Hematopoietic multipotent progenitor cell (in vitro differentiated cells): ENCODE results near the gene PEX10. TPM values are rescaled to one million over a fixed set of nuclear protein-coding genes. Genes with fewer than 3 reads are reported as not detected.
"Not testable (repeated sequence)": the region's sequence is repeated elsewhere in the genome, so short reads cannot be mapped to it uniquely, and the experiment has no call there.

ENCODE experiments used
- DNase-seq, 3 donors: peaks; one replicate each; pipeline ENCODE4 v3.0.0-alpha.2; 2011 to 2015; ENCODE audit warnings: low read depth in 2 of 3, low spot score in 2 of 3
- total RNA-seq: library from RNA; depleted of rRNA; stranded (reverse); fragments of >200 nt; gene quantifications from one replicate; pipeline ENCODE4 v1.2.3, GENCODE V29; 2012

PEX10 gene
- total RNA-seq, result 41.5 TPM

- peak; percentile 94 to 96 (median 96) for DNase-seq
Observed at GRCh38 chr1:2412395-2412772, at the start of gene PEX10. TSS of gene PEX10 (minus strand) at chr1:2412564. CDS start at chr1:2412502, 62 bp downstream.

GRCh38 chr1:2460996-2461751, 48.8 kb upstream of the PEX10 start:
- DNase-seq, result no peak

- no peak for DNase-seq
Observed at GRCh38 chr1:2460203-2460602, 47.8 kb upstream of the PEX10 start.

DNA sequence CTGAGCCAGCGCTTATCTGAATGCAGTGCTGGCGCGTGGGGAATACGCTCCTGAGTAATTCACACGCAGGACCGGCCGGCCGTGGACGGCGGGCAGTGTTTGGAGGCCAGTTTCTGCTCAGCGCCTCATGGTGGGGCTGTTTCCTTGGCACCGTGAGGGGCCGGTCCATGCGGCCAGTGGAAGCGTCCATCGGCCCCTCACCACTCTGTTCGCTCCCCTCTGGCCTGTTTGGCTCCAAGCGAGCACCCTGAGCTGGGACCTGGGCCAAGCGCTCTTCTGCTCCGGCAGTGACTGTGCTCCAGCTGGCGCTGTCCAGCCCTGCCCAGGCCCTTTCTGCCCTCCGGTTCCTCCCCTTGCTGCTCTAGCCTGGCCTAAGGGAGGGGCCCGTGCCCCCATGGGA, 47.4 kb upstream of the PEX10 start:
- DNase-seq, result no peak

GRCh38 chr1:2459102-2459753, 46.9 kb upstream of the PEX10 start:
- not testable (repeated sequence) for DNase-seq

- no peak for DNase-seq
Observed at GRCh38 chr1:2458687-2459086, 46.3 kb upstream of the PEX10 start.

DNA sequence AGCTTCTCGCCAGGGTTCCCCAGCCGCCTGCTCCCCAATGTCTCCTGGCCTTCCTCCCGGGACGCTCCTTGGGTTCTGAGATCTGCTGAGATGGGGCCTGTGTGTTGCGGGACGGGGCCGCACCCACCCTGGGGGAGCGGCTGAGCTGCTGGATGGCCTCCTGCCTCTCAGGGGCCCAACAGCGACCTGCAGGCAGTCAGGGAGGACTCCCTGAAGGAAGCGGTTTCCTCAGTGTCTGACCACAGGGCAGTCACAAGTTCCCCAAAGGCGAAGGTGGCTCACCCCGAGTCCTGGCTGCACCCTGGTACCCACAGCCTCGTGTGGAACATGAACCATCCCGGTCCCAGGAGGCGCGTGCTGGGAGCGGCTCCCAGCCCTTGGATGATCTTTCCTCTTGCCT, 45.1 kb upstream of the PEX10 start:
- no peak for DNase-seq

DNA sequence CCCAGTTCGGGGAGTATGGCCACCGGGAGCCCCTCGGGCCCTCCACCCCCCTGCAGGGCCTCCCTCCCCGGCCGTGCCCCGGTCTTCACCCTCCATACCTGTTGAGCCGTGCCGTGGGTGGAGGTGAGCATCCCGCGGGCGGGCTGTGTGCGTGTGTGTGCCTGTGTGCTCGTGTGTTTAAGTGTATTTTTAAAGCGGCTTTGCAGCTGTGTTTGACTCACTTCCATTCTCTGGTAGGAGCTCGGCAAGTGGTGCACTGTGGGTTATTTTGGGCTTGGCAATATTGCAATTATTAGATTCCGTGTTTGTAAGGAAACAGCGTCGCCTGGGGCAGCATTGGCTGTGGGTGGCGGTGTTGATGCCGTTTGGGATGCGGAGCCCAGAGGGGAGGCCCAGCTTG, 43.4 kb upstream of the PEX10 start:
- no peak for DNase-seq

DNA sequence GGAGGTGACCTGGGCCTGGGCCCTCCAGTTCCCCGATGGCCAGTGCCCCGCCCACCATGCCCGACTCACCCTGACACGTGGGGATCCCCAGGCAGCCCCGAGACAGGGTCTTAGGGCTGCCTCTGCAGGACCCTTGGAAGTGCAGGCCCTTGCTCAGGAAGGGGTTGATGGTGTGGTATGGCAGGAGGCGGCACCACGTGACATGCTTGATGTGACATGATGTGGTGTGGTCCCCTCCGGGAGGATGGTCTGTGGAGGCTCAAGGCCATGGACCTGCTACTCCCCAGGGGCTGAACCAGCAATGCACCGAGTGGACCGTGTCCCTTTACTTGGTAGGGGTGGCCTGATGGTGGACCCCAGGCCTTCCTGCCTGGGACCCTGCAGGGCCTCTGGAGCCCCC, 41.9 kb upstream of the PEX10 start:
- DNase-seq, result no peak

DNA sequence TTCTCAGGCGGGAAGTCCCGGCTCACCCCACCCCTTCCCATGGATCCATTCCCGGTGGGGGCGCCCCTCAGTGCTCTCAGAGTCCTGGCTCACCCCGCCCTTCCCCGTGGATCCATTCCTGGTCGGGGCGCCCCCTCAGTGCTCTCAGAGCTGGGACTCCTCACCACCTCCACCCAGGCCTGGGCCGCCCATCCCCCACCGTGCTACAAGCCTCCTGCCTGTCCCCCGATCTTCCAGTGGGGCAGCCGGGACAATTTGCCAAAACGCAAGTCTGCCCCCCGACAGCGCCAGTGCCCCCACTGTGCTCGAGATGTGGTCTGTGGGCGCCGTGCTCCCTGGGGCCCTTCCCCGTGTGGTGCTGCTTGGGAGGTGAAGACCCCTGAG, 40.6 kb upstream of the PEX10 start:
- DNase-seq, result no peak

DNA sequence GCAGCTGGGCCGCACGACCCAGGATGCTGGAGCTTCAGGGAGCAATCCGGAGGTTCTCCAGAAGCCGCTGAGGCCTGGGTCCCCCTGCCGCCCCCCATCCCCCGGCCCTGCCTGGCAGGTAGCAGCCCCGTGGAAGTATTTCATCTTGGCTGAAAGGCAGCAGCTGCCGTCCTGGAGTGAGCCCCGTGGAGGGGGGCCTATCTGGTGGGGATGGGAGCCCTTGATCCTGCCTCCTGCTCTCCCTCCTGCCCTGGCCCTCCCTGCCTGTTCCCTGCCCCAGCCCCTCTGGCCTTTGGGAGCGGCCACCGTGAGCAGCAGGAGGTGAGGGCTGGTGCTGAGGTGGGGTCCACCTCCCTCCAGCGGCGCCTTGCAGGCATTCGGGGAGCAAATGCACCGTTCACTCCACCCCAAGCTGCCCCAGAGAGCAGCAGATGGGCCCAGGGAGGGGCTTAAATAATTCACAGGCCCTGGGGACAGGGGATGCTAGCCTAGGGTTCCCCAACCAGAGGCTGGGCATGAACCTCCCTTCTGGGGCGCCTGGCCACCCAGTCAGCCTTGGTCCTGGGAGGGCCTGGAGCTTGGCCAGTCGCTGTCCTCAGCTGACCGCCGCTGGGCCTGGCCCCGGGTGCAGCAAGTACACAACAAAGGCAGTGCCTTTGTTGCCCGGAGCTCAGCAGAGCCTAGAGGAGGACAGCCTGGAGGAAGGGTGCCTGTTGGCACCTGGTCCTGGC, 40.0 kb upstream of the PEX10 start:
- no peak for DNase-seq

DNA sequence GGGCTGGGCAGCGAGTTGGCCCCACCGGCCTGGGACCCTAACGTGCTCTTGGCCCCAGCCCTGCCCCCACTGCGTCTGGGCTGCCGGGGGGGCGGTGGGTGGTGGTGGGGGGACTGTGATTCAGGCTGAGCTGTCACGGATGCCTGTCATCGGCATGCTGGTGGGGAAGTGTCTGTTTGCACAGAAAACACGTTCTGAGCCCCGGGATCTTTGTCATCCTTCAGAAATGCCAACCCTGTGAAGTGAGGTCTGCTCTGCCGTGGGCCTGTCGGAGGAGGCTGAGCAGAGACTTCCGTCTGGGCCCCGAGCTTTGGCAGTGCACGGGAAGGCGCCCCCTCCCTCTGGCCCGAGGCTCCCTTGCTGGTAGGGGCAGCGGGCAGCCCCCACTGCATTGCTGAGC, 39.4 kb upstream of the PEX10 start:
- no peak for DNase-seq

- no peak for DNase-seq
Observed at GRCh38 chr1:2449636-2450454, 37.5 kb upstream of the PEX10 start.

DNA sequence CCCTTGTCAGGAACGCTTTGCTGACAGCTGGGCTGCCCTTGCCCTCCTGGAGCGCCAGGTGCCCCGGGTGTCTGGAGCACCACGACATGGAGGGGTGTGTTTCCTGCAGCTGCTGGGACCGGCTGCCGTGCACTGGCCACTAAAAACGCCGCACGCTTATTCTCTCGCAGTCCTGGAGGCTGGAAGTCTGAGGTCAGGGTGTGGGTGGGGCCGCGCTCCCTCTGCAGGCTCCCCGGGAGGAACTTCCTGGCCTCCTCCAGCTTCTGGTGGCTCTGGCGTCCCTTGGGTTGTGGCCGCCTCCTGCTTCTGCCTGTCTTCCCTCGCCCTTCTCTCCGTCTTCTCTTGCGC, 35.7 kb upstream of the PEX10 start:
- DNase-seq, result no peak

- DNase-seq, result no peak
Observed at GRCh38 chr1:2447276-2448097, 35.1 kb upstream of the PEX10 start.

GRCh38 chr1:2446861-2447260, 34.5 kb upstream of the PEX10 start:
- no peak for DNase-seq

DNA sequence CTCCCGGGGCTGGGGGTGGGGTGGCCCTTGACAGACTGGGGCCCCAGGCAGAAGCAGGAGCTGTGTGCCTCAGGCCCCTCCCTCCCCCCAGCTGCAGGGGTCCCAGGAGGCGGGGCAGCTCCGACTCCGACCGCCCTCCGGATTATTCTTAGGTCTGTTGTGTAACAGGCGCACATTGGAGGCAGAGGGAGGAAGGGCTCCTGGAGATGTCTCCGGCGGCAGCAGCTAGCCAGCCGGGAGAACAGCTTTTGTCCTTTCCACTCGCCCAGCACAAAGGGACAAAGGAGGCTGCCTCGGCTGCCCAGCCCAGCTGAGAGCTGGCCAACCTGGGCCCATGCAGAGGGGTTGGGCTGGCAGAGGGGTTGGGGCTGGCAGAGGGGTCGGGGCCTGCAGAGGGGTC, 34.0 kb upstream of the PEX10 start:
- no peak for DNase-seq

DNA sequence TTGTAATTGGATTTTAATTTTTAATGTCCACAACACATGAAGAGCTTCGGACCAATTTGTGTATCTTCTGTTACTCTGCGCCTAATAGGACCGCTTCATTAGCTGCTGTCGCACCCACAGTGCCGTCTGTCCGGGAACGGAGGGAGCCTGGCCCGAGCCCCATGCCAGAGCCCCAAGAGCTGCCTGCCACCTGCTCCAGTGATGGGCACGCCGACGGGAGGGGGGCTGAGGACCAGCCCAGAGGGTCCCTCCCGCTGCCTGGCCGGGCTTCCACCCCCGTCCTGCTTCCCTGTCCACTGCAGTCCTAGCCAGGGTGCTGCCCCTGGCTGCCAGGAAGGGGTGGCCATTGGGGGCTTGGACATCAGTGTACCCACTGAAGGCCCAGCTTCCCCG, 33.5 kb upstream of the PEX10 start:
- no peak for DNase-seq

GRCh38 chr1:2445162-2445822, 32.9 kb upstream of the PEX10 start:
- DNase-seq, result no peak

DNA sequence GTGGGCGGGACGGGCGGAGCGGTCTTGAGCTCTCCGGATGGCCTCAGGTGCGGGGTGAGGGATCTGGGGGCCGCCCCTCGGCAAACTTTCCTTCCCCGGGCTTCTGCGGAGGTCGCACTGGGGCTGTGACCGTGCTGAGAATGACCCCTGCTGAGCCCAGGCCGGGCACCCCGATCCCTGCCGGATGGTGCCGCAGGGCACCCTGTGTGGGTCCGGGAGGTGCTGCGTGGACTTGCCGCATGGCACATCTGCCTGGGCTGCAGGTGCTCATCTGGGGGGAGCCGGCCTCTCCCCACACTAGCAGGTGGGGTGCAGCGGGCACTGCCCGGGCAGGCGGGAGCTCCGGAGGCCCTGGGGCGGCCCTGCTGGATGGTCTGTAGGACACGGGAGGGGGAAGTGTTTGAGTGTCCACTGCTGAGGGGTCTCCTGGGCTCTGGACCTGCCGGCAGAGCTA, 31.8 kb upstream of the PEX10 start:
- DNase-seq, result no peak
